Measurements from ENCODE around the gene LGALS16. TPM values are rescaled to one million over a fixed set of nuclear protein-coding genes. Genes with fewer than 3 reads are reported as not detected.
"Not testable (repeated sequence)": the region's sequence is repeated elsewhere in the genome, so short reads cannot be mapped to it uniquely, and the experiment has no call there.

LGALS16 gene
- total RNA-seq, 1 donor, result not detected

DNA sequence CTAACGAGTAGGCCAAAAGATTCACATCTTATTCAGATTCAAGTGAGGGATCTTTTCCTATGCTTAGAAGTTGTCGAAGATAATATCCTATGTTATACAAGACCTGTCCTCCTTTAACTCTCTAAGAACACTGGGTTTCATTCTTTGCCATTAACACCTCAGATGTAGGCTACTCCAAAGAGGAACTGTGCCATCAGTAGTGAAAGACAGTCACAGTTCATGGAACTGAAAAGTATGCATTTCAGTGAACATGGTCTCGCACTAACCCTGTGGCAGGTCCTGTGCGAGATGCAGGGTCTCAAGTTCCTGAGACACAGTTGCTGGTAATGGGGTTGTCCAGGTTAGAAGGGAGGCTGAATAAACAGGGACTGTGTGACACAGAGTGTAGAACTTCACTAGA is 4.1 kb downstream of the LGALS16 start:
- TF ChIP-seq, protein P1, sequence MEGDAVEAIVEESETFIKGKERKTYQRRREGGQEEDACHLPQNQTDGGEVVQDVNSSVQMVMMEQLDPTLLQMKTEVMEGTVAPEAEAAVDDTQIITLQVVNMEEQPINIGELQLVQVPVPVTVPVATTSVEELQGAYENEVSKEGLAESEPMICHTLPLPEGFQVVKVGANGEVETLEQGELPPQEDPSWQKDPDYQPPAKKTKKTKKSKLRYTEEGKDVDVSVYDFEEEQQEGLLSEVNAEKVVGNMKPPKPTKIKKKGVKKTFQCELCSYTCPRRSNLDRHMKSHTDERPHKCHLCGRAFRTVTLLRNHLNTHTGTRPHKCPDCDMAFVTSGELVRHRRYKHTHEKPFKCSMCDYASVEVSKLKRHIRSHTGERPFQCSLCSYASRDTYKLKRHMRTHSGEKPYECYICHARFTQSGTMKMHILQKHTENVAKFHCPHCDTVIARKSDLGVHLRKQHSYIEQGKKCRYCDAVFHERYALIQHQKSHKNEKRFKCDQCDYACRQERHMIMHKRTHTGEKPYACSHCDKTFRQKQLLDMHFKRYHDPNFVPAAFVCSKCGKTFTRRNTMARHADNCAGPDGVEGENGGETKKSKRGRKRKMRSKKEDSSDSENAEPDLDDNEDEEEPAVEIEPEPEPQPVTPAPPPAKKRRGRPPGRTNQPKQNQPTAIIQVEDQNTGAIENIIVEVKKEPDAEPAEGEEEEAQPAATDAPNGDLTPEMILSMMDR (IDR thresholded peaks at IDR 0.05; ENCODE audit: insufficient read depth, low read depth, low read length), result no peak

DNA sequence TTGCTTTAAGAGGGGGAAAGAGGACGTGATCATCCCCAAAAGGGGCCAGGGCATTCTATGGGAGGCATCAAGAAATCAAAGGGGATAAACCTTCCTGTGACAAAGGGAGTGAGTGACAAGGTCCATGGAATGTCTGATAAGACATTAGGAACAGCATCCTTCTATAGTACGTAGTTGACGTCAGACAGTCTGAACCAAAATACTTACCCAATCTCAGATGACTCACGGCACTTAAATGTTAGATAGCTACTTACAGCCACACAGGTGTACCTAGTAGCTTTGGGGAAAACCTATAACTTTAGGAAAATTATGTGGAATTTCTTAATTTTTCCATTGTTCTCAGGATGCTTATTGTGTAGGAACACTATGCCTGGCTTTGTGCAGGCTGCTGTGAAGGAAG is 4.9 kb downstream of the LGALS16 start:
- TF ChIP-seq, protein P1 (IDR thresholded peaks at IDR 0.05; ENCODE audit: insufficient read depth, low read depth, low read length), result no peak

More for the DNA sequence above, 4.1 kb downstream of the LGALS16 start:
- DNase-seq (ENCODE audit: low read depth), result no peak
- no peak overlapping the region for H3K4me3 ChIP-seq (ENCODE audit: low read depth, low read length)

DNA sequence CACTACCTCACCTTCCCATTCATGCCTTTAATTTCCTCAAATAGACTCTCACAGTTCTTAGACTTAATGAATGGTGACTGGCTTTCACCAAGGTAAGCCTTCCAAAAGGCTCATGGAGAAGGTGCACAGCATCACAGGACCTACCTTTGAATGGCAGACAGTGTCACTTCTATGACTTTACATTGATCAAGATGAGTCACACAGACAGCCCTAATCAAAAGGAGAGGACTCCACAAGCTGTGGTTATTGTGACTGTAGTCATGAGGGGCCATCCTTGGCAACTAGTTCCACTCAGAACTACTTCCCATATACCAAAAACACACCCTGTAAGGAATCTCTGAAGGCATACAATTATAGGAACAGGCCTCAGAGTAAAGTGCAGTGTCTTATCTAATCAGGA is 5.9 kb downstream of the LGALS16 start:
- TF ChIP-seq, protein P1 (IDR thresholded peaks at IDR 0.05; ENCODE audit: insufficient read depth, low read depth, low read length), result no peak
- DNase-seq (ENCODE audit: low read depth), result no peak
- no peak overlapping the region for H3K4me3 ChIP-seq (ENCODE audit: low read depth, low read length)

More for the DNA sequence above, 4.9 kb downstream of the LGALS16 start:
- H3K4me3 ChIP-seq (ENCODE audit: low read depth, low read length), result no peak overlapping the region
- no peak for DNase-seq (ENCODE audit: low read depth)

DNA sequence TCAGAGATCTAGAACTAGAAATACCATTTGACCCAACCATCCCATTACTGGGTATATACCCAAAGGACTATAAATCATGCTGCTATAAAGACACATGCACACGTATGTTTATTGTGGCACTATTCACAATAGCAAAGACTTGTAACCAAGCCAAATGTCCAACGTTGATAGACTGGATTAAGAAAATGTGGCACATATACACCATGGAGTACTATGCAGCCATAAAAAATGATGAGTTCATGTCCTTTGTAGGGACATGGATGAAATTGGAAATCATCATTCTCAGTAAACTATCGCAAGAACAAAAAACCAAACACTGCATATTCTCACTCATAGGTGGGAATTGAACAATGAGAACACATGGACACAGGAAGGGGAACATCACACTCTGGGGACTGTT is 14.1 kb downstream of the LGALS16 start:
- H3K4me3 ChIP-seq (ENCODE audit: low read depth, low read length); DNase-seq (ENCODE audit: low read depth): not testable (repeated sequence)

DNA sequence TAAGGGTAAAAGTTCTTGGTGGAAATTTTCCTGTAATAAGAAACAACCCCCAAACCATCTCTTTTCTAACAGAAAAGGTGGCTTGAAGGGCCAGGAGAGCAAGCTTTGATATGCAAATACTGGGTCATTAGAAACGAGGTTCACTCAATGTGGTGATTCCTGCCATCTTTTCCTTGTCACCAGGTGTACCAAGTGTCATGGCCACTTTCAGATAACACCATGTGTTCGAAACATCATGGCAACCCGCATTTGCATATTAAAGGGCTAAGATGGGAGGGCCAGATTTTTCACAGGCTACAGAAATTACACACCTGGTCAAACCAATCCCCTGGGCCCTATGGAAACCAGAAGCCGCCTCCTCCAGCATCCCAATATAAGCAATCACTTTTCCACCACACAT is 15.3 kb downstream of the LGALS16 start:
- H3K4me3 ChIP-seq (ENCODE audit: low read depth, low read length), result no peak overlapping the region
- no peak for DNase-seq (ENCODE audit: low read depth)
- TF ChIP-seq, protein P1 (IDR thresholded peaks at IDR 0.05; ENCODE audit: insufficient read depth, low read depth, low read length), result no peak

DNA sequence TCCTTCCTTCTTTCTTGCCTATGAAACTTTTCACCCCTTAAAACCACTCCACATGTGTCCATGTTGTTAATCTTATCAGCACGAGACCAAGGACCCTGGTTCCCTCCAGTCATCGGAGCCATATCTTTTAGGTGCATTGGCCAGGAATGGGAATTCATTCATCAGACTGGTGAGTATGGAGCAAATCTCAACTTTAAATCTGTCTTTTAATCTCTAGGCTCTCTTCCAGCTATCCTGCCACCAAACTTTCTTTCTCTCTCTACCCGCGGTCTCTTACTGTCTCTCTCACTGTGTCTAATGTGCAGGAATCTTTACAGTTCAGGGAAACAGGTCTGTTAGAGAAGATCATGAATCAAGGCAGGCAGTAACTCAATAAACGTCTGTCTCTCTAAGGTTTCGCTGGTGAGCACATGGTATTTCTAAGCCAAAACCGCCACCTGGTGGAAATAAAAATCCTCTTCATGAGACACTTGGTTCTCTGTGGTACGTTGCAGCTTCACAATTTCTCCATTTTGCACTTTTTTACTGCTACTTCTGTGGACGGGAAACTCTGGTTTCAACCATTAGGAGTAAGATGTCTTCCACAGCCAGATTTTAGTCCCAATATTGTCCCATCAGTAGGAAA is 16.1 kb downstream of the LGALS16 start:
- no peak overlapping the region for H3K4me3 ChIP-seq (ENCODE audit: low read depth, low read length)
- DNase-seq (ENCODE audit: low read depth), result peak; percentile 47
- TF ChIP-seq, protein P1 (IDR thresholded peaks at IDR 0.05; ENCODE audit: insufficient read depth, low read depth, low read length), result peak; percentile 54

DNA sequence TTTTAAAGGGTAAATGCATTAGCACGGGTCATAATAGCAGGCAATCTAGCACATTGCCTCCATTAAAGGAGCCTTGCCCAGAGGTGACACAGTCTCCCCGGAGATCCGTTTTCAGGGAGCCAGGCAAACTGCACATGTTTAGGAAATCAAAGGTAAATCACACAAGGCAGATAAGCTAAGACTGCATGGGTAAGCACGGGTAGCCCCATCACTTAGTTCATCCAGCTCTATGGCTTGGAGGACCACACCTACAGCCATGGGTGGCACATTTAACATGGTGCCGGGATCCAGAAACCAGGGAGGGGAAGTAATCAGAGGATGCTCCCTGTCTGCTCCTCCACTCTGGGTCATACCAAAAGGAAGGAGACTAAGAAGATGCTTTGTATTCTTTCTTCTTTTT is 16.8 kb downstream of the LGALS16 start:
- H3K4me3 ChIP-seq (ENCODE audit: low read depth, low read length), result no peak overlapping the region
- TF ChIP-seq, protein P1 (IDR thresholded peaks at IDR 0.05; ENCODE audit: insufficient read depth, low read depth, low read length), result no peak
- no peak for DNase-seq (ENCODE audit: low read depth)

DNA sequence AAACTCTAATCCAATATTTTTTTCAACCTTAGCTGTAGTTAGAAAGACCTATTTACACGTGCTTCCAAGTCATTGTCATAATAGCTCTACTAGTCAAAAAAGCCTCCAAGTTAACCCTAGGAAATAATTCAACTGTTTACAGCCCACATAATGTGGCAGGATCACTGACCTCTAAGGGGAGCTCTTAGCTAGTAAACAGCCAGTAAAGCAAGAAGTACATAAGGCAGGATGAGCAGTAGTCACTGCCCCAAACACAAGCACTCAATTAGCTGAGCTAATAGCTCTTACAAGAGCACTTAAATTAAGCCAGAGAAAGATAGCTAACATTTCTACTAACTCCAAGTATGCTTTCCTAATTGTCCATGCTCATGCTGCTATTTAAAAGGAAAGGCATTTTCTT is 18.1 kb downstream of the LGALS16 start:
- DNase-seq (ENCODE audit: low read depth), result not testable (repeated sequence)

More for the DNA sequence above, 18.1 kb downstream of the LGALS16 start:
- H3K4me3 ChIP-seq (ENCODE audit: low read depth, low read length), result not testable (repeated sequence)

Data from fibroblast of villous mesenchyme (primary cell).